Ascending aorta (tissue), 2 donors: Measurements from ENCODE around the gene CNNM2. TPM values are rescaled to one million over a fixed set of nuclear protein-coding genes. Genes with fewer than 3 reads are reported as not detected.

Source experiments
- DNase-seq, 2 donors: peaks; one replicate each; pipeline ENCODE4 v3.0.0-alpha.2; 2019; ENCODE audit warnings: low spot score in 2 of 2
- H3K27ac ChIP-seq, 2 donors: fragments of 200-600 bp; sonication (generic); one replicate each; pipeline ENCODE4 v1.5.1; 2016 to 2017; ENCODE audit warnings: mild to moderate bottlenecking in 1 of 2
- H3K27me3 ChIP-seq: fragments of 200-600 bp; sonication (generic); one replicate; pipeline ENCODE4 v1.5.1; 2017
- H3K36me3 ChIP-seq, 2 donors: fragments of 200-600 bp; sonication (generic); one replicate each; pipeline ENCODE4 v1.5.1; 2016
- H3K4me1 ChIP-seq, 2 donors: fragments of 200-600 bp; sonication (generic); one replicate each; pipeline ENCODE4 v1.5.1; 2016 to 2017; ENCODE audit warnings: mild to moderate bottlenecking in 1 of 2
- H3K4me3 ChIP-seq, 2 donors: fragments of 200-600 bp; sonication (generic); one replicate each; pipeline ENCODE4 v1.5.1; 2016 to 2017; ENCODE audit warnings: mild to moderate bottlenecking in 1 of 2
- H3K9me3 ChIP-seq, 2 donors: fragments of 200-600 bp; sonication (generic); one replicate each; pipeline ENCODE4 v1.5.1; 2016
- CTCF ChIP-seq, 3 experiments: fragments of 200-600 bp in 2 of 3; fragments of 450-650 bp in 1 of 3; sonication (generic) in 2 of 3; IDR thresholded peaks; one replicate each; pipeline ENCODE4 v1.5.1; 2016 to 2019; ENCODE audit warnings: antibody characterized with exemption in 3 of 3, mild to moderate bottlenecking in 1 of 3, moderate library complexity in 1 of 3
- intact Hi-C: fragments of 100-400 bp; cut with DNase I; formaldehyde crosslinking; loops from one replicate; pipeline ENCODE4 v1.15.1; 2023
- total RNA-seq: library from RNA; depleted of rRNA; stranded (reverse); fragments of >200 nt; gene quantifications from one replicate; pipeline ENCODE4 v1.1.0, GENCODE V29; 2016

Gene CNNM2
- total RNA-seq, 1 donor from 2014 or later = 18.7 TPM

GRCh38 chr10:102917314-102917961 lies 656 bp upstream of the CNNM2 start:
- Histone ChIP-seq H3K4me3 (peak overlapping the region; percentile 71 to 89), H3K27ac (peak overlapping the region; percentile 72 to 92), H3K4me1 (peaks cover 0 to 7% of the 10 kb centered on the region in 2 donors), H3K27me3 (no peaks in the 10 kb centered on the region), H3K9me3 (no peaks in the 10 kb centered on the region), H3K36me3 (no peaks in the 10 kb centered on the region)
- TF ChIP-seq CTCF (IDR thresholded peaks at IDR 0.05) = peak; percentile 99 to 100 (median 99)
- intact Hi-C loops = loop anchor here (1.0 kb wide), 2 partner anchors 152 to 327 kb away; no protein-coding TSS in a partner anchor
- peak; percentile 19 to 90 for DNase-seq

DNA sequence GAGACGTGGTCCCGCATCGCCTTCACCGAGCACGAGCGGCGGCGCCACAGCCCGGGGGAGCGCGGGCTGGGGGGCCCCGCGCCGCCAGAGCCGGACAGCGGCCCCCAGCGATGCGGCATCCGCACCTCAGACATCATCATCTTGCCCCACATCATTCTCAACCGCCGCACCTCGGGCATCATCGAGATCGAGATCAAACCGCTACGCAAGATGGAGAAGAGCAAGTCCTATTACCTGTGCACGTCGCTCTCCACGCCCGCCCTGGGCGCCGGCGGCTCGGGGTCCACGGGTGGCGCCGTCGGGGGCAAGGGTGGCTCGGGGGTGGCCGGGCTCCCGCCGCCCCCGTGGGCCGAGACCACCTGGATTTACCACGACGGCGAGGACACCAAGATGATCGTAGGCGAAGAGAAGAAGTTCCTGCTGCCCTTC lies 737 bp downstream of the CNNM2 start:
- intact Hi-C loops = loop anchor here (2.0 kb wide), 1 partner anchor 274 kb away; the partner anchor contains the start of gene NT5C2
- Histone ChIP-seq H3K36me3 (no peaks in the 10 kb centered on the region), H3K4me1 (peaks cover 0 to 7% of the 10 kb centered on the region in 2 donors), H3K4me3 (peak overlapping the region; percentile 71 to 89), H3K9me3 (no peaks in the 10 kb centered on the region), H3K27me3 (no peaks in the 10 kb centered on the region), H3K27ac (peak overlapping the region; percentile 79 to 94)
- TF ChIP-seq CTCF (IDR thresholded peaks at IDR 0.05) = no peak
- DNase-seq = no peak

- TF ChIP-seq CTCF (IDR thresholded peaks at IDR 0.05) = no peak
- intact Hi-C loops = loop anchor here (2.0 kb wide), 1 partner anchor 273 kb away; the partner anchor contains the start of gene NT5C2
These were observed 1.3 kb downstream of the CNNM2 start for GRCh38 chr10:102919246-102919959.

GRCh38 chr10:102919992-102920739 lies 2.1 kb downstream of the CNNM2 start:
- no peak for TF ChIP-seq CTCF (IDR thresholded peaks at IDR 0.05)
- no peak for DNase-seq
- Histone ChIP-seq H3K27me3 (no peaks in the 10 kb centered on the region), H3K36me3 (no peaks in the 10 kb centered on the region), H3K27ac (peak overlapping the region in 1 of 2 donors; percentile 94), H3K9me3 (no peaks in the 10 kb centered on the region), H3K4me3 (peak overlapping the region; percentile 71 to 89), H3K4me1 (peaks cover 0 to 7% of the 10 kb centered on the region in 2 donors)
- intact Hi-C loops = loop anchor here (2.0 kb wide), 1 partner anchor 273 kb away; the partner anchor contains the start of gene NT5C2

More at GRCh38 chr10:102919246-102919959, 1.3 kb downstream of the CNNM2 start:
- Histone ChIP-seq H3K4me1 (peaks cover 0 to 7% of the 10 kb centered on the region in 2 donors), H3K9me3 (no peaks in the 10 kb centered on the region), H3K27me3 (no peaks in the 10 kb centered on the region), H3K27ac (peak overlapping the region in 1 of 2 donors; percentile 94), H3K4me3 (peak overlapping the region; percentile 71 to 89), H3K36me3 (no peaks in the 10 kb centered on the region)
- DNase-seq = peak in 1 of 2 donors; percentile 66

GRCh38 chr10:102923601-102924000 lies 5.5 kb downstream of the CNNM2 start:
- no peak for TF ChIP-seq CTCF (IDR thresholded peaks at IDR 0.05)
- Histone ChIP-seq H3K4me1 (peaks cover 0 to 3% of the 10 kb centered on the region in 2 donors), H3K27me3 (no peaks in the 10 kb centered on the region), H3K27ac (no peak overlapping the region), H3K36me3 (peaks cover 0 to 11% of the 10 kb centered on the region in 2 donors), H3K9me3 (no peaks in the 10 kb centered on the region), H3K4me3 (no peak overlapping the region)
- DNase-seq = no peak
- intact Hi-C loops = no loop called here
